ENCODE results near the gene KIR3DL2.

Gene KIR3DL2

DNA sequence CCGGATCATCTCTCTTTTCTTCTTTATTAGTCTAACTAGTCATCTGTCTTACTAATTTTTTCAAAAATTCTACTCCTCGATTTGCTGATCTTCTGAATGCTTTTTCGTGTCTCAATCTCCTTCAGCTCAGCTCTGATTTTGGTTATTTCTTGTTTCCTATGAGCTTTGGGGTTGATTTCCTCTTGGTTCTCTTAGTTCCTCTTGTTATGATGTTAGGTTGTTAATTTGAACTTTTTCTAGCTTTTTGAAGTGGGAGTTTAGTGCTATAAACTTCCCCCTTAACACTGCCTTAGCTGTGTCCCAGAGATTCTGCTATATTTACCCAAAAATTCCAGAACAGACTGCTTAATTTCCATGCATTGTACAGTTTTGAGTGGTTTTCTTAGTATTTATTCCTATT lies 27.2 kb downstream of the KIR3DL2 start:
- H3K9me3 Mint-ChIP-seq, result peaks cover 83% of the 10 kb centered on the region
- DNase-seq, result no peak
- no peak overlapping the region for H3K4me3 Mint-ChIP-seq
- no peak overlapping the region for H3K27ac Mint-ChIP-seq
- no peaks in the 10 kb centered on the region for H3K36me3 Mint-ChIP-seq (ENCODE audit: low read depth)
- no peaks in the 10 kb centered on the region for H3K4me1 Mint-ChIP-seq
- TF ChIP-seq, protein P1, sequence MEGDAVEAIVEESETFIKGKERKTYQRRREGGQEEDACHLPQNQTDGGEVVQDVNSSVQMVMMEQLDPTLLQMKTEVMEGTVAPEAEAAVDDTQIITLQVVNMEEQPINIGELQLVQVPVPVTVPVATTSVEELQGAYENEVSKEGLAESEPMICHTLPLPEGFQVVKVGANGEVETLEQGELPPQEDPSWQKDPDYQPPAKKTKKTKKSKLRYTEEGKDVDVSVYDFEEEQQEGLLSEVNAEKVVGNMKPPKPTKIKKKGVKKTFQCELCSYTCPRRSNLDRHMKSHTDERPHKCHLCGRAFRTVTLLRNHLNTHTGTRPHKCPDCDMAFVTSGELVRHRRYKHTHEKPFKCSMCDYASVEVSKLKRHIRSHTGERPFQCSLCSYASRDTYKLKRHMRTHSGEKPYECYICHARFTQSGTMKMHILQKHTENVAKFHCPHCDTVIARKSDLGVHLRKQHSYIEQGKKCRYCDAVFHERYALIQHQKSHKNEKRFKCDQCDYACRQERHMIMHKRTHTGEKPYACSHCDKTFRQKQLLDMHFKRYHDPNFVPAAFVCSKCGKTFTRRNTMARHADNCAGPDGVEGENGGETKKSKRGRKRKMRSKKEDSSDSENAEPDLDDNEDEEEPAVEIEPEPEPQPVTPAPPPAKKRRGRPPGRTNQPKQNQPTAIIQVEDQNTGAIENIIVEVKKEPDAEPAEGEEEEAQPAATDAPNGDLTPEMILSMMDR (IDR thresholded peaks at IDR 0.05), result no peak
- H3K27me3 Mint-ChIP-seq (ENCODE audit: low read depth, poor library complexity), result peaks cover 6% of the 10 kb centered on the region

DNA sequence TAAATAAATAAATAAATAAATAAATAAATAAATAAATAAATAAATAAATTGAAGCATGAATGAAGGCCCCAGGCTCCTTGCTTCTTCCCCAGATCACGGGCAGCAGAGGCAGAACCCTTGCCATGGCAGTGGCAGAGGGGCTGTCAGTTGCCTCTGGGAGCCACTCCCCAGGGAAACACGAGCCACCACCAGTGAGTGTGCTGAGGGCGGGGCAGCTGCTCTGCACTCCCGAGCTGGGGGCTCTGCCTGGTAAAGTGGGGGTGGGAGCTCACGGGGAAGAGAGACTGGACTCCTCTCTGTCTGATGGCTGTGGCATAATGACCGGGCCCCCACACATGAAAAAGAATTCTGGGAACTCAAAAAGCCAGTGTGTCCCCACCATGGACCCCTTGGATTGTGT lies 31.6 kb downstream of the KIR3DL2 start:
- H3K27me3 Mint-ChIP-seq (ENCODE audit: low read depth, poor library complexity), result peaks cover 6% of the 10 kb centered on the region
- H3K4me1 Mint-ChIP-seq, result no peaks in the 10 kb centered on the region
- peaks cover 83% of the 10 kb centered on the region for H3K9me3 Mint-ChIP-seq
- H3K36me3 Mint-ChIP-seq (ENCODE audit: low read depth), result no peaks in the 10 kb centered on the region
- TF ChIP-seq, protein P1 (IDR thresholded peaks at IDR 0.05), result no peak
- H3K4me3 Mint-ChIP-seq, result no peak overlapping the region
- H3K27ac Mint-ChIP-seq, result no peak overlapping the region
- no peak for DNase-seq

GRCh38 chr19:54882758-54883157 lies 32.5 kb downstream of the KIR3DL2 start:
- Mint-ChIP-seq H3K27me3 (ENCODE audit: low read depth, poor library complexity) (peaks cover 6% of the 10 kb centered on the region), H3K4me3 (no peak overlapping the region), H3K27ac (no peak overlapping the region), H3K4me1 (no peaks in the 10 kb centered on the region), H3K9me3 (peaks cover 79% of the 10 kb centered on the region), H3K36me3 (ENCODE audit: low read depth) (no peaks in the 10 kb centered on the region)
- no peak for DNase-seq
- TF ChIP-seq, protein P1 (IDR thresholded peaks at IDR 0.05), result no peak

DNA sequence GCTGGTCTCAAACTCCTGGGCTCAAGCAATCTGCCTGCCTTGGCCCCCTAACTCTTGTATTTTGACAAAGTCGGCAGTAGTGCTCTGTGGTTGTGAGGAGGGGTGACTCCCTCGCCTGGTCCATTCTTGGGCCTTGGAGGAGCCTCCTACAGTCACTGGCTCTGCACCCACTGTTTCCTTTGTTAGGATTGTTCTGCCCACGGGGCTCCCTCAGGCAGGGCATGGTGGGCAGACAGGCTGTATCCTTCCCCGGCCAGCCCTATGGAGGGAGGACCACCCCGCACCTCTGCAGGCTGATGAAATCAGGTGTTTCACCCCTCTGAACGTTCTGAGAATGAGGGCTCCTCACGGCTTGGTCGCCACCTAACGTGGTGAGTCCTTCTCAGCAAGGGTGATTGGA lies 33.0 kb downstream of the KIR3DL2 start:
- no peak overlapping the region for H3K4me3 Mint-ChIP-seq

GRCh38 chr19:54888239-54888638 lies 38.0 kb downstream of the KIR3DL2 start:
- Mint-ChIP-seq H3K4me3 (no peak overlapping the region), H3K4me1 (no peaks in the 10 kb centered on the region)
- no peak for DNase-seq

More for the DNA sequence above, 33.0 kb downstream of the KIR3DL2 start:
- Mint-ChIP-seq H3K27me3 (ENCODE audit: low read depth, poor library complexity) (peaks cover 6% of the 10 kb centered on the region), H3K36me3 (ENCODE audit: low read depth) (no peaks in the 10 kb centered on the region), H3K4me1 (no peaks in the 10 kb centered on the region), H3K27ac (no peak overlapping the region), H3K9me3 (peaks cover 81% of the 10 kb centered on the region)
- DNase-seq, result no peak
- TF ChIP-seq, protein P1 (IDR thresholded peaks at IDR 0.05), result no peak

GRCh38 chr19:54889566-54889965 lies 39.3 kb downstream of the KIR3DL2 start:
- Mint-ChIP-seq H3K4me3 (no peak overlapping the region), H3K36me3 (ENCODE audit: low read depth) (no peaks in the 10 kb centered on the region), H3K27ac (no peak overlapping the region), H3K4me1 (no peaks in the 10 kb centered on the region), H3K9me3 (peaks cover 83% of the 10 kb centered on the region), H3K27me3 (ENCODE audit: low read depth, poor library complexity) (peaks cover 2% of the 10 kb centered on the region)
- TF ChIP-seq, protein P1 (IDR thresholded peaks at IDR 0.05), result no peak
- no peak for DNase-seq

More at GRCh38 chr19:54888239-54888638, 38.0 kb downstream of the KIR3DL2 start:
- TF ChIP-seq, protein P1 (IDR thresholded peaks at IDR 0.05), result no peak
- Mint-ChIP-seq H3K27ac (no peak overlapping the region), H3K27me3 (ENCODE audit: low read depth, poor library complexity) (peaks cover 2% of the 10 kb centered on the region), H3K36me3 (ENCODE audit: low read depth) (no peaks in the 10 kb centered on the region), H3K9me3 (peaks cover 78% of the 10 kb centered on the region)
